Measurements from ENCODE around the gene CCBE1. TPM values are rescaled to one million over a fixed set of nuclear protein-coding genes. Genes with fewer than 3 reads are reported as not detected.
A peak's percentile ranks its signal among the peaks of the same experiment; 100 is the strongest.

CCBE1 gene
- polyA plus RNA-seq, 1 of the 3 experiments (the other 2 are of a cell fraction) = 5.0 TPM

DNA sequence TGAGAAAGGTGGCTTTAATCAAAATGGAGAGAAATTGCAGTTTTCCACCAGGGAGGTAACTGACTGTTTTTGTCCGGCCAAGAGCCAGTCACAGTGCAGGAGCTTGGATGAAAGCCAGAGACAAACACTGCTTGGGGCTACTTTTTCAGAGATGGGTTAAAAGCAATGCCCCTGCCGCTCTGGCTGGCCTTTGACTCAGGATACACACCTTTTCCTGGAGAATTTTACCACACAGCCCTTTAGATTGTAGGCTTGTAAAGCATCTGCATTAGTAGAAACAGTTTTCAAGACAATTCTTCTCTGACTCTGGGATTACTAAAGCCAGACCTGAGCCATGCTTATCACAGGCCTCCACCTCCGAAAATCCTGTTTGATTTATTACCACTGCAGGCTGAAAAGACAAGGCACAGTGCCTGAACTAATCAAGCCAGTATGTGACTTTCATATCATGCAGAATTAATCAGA is 79.7 kb downstream of the CCBE1 start (continued):
- TF ChIP-seq, protein P1, sequence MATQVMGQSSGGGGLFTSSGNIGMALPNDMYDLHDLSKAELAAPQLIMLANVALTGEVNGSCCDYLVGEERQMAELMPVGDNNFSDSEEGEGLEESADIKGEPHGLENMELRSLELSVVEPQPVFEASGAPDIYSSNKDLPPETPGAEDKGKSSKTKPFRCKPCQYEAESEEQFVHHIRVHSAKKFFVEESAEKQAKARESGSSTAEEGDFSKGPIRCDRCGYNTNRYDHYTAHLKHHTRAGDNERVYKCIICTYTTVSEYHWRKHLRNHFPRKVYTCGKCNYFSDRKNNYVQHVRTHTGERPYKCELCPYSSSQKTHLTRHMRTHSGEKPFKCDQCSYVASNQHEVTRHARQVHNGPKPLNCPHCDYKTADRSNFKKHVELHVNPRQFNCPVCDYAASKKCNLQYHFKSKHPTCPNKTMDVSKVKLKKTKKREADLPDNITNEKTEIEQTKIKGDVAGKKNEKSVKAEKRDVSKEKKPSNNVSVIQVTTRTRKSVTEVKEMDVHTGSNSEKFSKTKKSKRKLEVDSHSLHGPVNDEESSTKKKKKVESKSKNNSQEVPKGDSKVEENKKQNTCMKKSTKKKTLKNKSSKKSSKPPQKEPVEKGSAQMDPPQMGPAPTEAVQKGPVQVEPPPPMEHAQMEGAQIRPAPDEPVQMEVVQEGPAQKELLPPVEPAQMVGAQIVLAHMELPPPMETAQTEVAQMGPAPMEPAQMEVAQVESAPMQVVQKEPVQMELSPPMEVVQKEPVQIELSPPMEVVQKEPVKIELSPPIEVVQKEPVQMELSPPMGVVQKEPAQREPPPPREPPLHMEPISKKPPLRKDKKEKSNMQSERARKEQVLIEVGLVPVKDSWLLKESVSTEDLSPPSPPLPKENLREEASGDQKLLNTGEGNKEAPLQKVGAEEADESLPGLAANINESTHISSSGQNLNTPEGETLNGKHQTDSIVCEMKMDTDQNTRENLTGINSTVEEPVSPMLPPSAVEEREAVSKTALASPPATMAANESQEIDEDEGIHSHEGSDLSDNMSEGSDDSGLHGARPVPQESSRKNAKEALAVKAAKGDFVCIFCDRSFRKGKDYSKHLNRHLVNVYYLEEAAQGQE (IDR thresholded peaks at IDR 0.05; ENCODE audit: low read depth, low read length) = no peak
- TF ChIP-seq RFX5 (IDR thresholded peaks at IDR 0.05; ENCODE audit: low read length) (no peak), YY1 (IDR thresholded peaks at IDR 0.05; ENCODE audit: low read depth) (no peak), CHD2 (IDR thresholded peaks at IDR 0.05; ENCODE audit: low read length, partially characterized antibody) (peak; percentile 57), MXI1 (IDR thresholded peaks at IDR 0.05; ENCODE audit: low read depth, low read length) (peak; percentile 60; the same call in 1 of the 2 replicates), FOXJ3 (CRISPR knock-in tag; IDR thresholded peaks at IDR 0.05) (no peak), NFIC (IDR thresholded peaks at IDR 0.05; ENCODE audit: borderline replicate concordance) (peak; percentile 54; the same call in 1 of the 2 replicates), MEF2A (IDR thresholded peaks at IDR 0.05; ENCODE audit: borderline replicate concordance, low read depth) (no peak), SMC3 (IDR thresholded peaks at IDR 0.05; ENCODE audit: low read depth, low read length) (no peak), EZH2phosphoT487 (IDR thresholded peaks at IDR 0.05; ENCODE audit: borderline replicate concordance, low read depth) (no peak)

DNA sequence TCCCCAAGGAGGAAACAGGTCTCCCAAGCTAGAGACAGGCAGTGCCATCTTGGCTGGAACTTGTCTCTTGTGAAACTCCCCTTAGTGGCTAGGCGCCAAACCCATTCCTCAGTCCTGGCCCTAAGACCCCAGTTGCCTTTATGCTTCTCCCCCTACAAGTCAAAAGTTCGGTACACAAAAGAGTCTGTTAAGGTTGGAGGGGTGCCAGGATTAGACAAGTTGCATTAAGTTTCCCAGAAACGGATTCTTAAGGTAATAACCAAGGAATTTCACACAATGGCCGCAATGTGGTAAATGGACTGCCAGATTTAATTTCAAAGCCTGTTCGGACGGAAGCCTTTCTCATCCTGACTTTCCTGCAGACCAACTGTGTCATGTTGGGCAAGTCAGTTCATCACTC is 80.7 kb downstream of the CCBE1 start:
- H3F3A ChIP-seq (replicated peaks; ENCODE audit: insufficient read depth) = no peaks in the 10 kb centered on the region
- H3K27me3 ChIP-seq (ENCODE audit: insufficient read depth) = no peaks in the 10 kb centered on the region
- H3K36me3 ChIP-seq (replicated peaks in 1 of 2; ENCODE audit: control insufficient read depth in 1 of 2, insufficient read depth in 2 of 2, low read length in 1 of 2) = no peaks in the 10 kb centered on the region
- no peaks in the 10 kb centered on the region for H3K9me2 ChIP-seq
- no peak overlapping the region for H3K9ac ChIP-seq
- H3K9me3 ChIP-seq = no peaks in the 10 kb centered on the region
- H3K27ac ChIP-seq (ENCODE audit: low read depth in 2 of 2, low read length in 1 of 2) = peak overlapping the region in 1 of 2 experiments; percentile 94; a peak in 2 of 4 replicates
- no peaks in the 10 kb centered on the region for H4K20me1 ChIP-seq (ENCODE audit: insufficient read depth)
- DNase-seq = no peak
- no peaks in the 10 kb centered on the region for H3K79me2 ChIP-seq (ENCODE audit: insufficient read depth)
- H3K4me1 ChIP-seq (ENCODE audit: control insufficient read depth in 1 of 2, insufficient read depth in 2 of 2, low read depth in 1 of 2, low read length in 1 of 2) = peaks cover 0 to 22% of the 10 kb centered on the region in 2 experiments; a peak in 2 of 4 replicates
- no peak for TF ChIP-seq SIN3A (IDR thresholded peaks at IDR 0.05; ENCODE audit: borderline replicate concordance, low read depth, low read length)
- TF ChIP-seq FOXJ3 (CRISPR knock-in tag; IDR thresholded peaks at IDR 0.05) = no peak
- TF ChIP-seq YY1 (IDR thresholded peaks at IDR 0.05; ENCODE audit: low read depth) = no peak
- no peak for TF ChIP-seq JUND (IDR thresholded peaks at IDR 0.05)
- no peak for TF ChIP-seq EZH2phosphoT487 (IDR thresholded peaks at IDR 0.05; ENCODE audit: borderline replicate concordance, low read depth)
- TF ChIP-seq, protein P2, sequence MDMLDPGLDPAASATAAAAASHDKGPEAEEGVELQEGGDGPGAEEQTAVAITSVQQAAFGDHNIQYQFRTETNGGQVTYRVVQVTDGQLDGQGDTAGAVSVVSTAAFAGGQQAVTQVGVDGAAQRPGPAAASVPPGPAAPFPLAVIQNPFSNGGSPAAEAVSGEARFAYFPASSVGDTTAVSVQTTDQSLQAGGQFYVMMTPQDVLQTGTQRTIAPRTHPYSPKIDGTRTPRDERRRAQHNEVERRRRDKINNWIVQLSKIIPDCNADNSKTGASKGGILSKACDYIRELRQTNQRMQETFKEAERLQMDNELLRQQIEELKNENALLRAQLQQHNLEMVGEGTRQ (IDR thresholded peaks at IDR 0.05; ENCODE audit: borderline replicate concordance, low read depth, low read length) = no peak
- no peak for TF ChIP-seq RAD21 (IDR thresholded peaks at IDR 0.05; ENCODE audit: low read length)
- TF ChIP-seq, protein P3, sequence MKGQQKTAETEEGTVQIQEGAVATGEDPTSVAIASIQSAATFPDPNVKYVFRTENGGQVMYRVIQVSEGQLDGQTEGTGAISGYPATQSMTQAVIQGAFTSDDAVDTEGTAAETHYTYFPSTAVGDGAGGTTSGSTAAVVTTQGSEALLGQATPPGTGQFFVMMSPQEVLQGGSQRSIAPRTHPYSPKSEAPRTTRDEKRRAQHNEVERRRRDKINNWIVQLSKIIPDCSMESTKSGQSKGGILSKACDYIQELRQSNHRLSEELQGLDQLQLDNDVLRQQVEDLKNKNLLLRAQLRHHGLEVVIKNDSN (IDR thresholded peaks at IDR 0.05; ENCODE audit: borderline replicate concordance, low read depth) = no peak
- TF ChIP-seq, protein P4, sequence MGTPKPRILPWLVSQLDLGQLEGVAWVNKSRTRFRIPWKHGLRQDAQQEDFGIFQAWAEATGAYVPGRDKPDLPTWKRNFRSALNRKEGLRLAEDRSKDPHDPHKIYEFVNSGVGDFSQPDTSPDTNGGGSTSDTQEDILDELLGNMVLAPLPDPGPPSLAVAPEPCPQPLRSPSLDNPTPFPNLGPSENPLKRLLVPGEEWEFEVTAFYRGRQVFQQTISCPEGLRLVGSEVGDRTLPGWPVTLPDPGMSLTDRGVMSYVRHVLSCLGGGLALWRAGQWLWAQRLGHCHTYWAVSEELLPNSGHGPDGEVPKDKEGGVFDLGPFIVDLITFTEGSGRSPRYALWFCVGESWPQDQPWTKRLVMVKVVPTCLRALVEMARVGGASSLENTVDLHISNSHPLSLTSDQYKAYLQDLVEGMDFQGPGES (IDR thresholded peaks at IDR 0.05; ENCODE audit: low read depth, low read length) = no peak
- TF ChIP-seq NFIC (IDR thresholded peaks at IDR 0.05; ENCODE audit: borderline replicate concordance) = no peak
- no peak overlapping the region for H3K4me2 ChIP-seq
- no peak overlapping the region for H3K4me3 ChIP-seq (ENCODE audit: low read depth in 2 of 2, low read length in 1 of 2)
- CTCF ChIA-PET = interaction anchor here (0.6 to 3.2 kb wide), 7 partner anchors 10 to 214 kb away, joined by 3 to 18 read pairs (median 4); no protein-coding TSS in a partner anchor
- WGBS (ENCODE audit: low lambda C conversion rate) = 78% methylated on average over 6 of the region's 6 CpGs
- POLR2A ChIA-PET = no interaction called here
- H2AFZ ChIP-seq (ENCODE audit: low read depth) = no peak overlapping the region
